ENCODE measurements around the gene PPFIA1. TPM values are rescaled to one million over a fixed set of nuclear protein-coding genes. Genes with fewer than 3 reads are reported as not detected.

The PPFIA1 gene
- 24.3 and 38.3 TPM in 2 replicates for total RNA-seq (2014; rRNA removed; shearing (Covaris generic))

DNA sequence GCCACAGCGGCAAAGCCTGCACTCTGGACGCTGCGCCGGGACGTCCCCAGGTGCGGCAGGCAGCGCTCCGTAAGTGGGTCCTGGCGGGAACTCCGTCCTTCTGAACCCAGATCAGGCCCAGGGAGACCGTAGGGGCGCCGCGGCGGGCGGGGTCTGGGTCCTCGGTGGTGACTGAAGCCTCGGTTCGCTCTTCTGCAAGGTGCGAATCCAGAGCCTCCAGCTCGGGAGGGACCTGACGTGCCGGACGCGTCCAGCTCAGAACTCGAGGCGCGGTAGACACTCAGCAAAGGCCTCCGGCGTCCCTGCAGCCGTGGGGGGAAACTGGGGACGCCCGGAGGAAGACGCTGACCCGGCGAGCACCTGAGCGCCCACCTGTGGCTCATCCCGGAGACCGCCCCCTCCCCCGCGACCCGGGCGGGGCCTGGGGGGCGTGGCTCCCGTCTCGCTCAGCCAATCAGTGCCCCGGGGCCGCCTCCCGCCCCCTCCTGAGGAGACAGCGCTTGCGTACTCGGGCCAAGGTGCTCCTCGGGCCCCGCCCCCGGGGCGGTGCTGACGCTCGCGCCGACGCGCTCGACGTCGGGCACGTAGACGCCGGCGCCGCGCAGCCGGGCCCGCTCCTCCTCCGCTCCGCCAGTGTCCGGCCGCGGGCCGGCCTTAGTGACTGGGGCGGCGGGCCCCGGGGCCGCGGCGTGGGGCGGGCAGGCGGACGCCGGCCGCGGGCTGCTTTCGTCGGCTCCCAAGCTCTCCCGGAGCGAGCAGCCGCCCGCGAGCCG is at the start of gene PPFIA1:
Gene PPFIA1 (plus strand): TSS at position 587 of the 773 bp plus-strand sequence. CDS start 1,483 bp downstream, outside the sequence.
- DNase-seq (ENCODE audit: low read depth): peak; percentile 96

GRCh38 chr11:70220920-70221319 is 49.6 kb upstream of the PPFIA1 start:
- DNase-seq (ENCODE audit: low read depth): no peak

DNA sequence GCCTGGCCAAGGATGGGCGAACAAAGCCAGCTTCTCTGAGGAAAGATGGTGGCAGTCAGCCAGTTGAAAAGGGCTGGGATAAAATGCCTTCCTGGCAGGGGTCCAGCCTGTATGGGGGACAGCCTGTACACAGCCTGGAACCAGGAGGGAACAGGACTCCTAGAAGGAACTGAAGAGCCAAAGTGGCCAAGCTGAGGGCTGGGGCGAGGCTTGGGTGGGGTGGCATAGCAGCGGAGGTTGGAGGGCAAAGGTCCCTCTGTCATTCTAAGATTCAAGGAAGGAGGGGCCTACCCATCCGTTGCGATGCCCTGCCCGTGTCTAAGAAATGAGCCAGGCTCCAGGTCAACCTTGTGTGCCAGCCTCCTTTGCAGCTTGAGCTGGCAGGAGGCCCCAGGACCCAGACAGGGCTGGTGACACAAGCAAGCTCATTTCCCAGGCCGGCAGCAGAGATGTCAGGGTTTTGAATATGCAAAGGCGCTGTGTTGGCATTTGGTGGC is 44.8 kb upstream of the PPFIA1 start:
- DNase-seq (ENCODE audit: low read depth): no peak

GRCh38 chr11:70226183-70226582 is 44.3 kb upstream of the PPFIA1 start:
- no peak for DNase-seq (ENCODE audit: low read depth)

GRCh38 chr11:70226967-70227366 is 43.5 kb upstream of the PPFIA1 start:
- DNase-seq (ENCODE audit: low read depth): peak; percentile 42

GRCh38 chr11:70229737-70230136 is 40.8 kb upstream of the PPFIA1 start:
- DNase-seq (ENCODE audit: low read depth): no peak

GRCh38 chr11:70230151-70230839 is 40.2 kb upstream of the PPFIA1 start:
- DNase-seq (ENCODE audit: low read depth): no peak

DNA sequence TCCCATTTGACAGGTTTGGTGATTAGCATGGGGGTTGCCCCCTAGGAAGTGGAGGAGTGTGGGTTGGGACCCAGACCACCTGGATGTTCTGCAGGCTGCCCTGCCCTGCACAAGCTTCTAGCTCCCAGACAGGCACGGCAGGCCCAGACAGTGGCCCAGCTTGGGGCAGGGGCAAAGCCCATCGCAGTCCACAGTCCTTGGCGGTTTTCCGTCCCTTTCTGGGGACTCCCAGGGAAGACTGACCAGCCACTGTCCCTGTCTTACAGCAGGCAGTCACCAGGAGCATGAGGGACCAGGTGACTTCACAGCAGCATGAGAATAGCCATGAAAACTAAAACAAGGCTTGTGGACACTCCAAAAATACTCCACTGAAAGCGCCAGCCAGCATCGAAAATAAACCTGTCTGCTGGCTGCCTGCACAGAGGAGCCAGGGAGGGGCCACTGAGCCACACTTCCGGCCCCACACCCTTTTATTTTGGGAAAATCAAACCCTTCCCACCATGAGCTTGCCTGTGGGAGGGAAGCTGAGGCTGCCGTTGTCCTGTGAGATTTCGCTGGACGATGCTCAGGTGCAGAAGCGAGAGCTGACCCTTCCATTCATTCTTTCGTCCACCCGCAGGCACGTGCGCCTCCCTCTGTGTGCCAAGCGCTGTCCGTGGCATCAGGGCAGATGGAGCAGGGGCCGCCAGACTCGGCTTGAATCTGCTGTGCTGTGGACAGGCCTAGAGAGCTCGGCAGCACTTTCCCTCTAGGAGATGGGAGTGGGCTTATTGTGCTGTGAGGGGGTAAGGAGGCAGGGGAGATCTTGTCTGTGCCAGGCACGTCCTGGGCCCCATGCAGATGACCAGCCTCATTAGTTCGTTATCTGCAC is 39.4 kb upstream of the PPFIA1 start:
- no peak for DNase-seq (ENCODE audit: low read depth)

DNA sequence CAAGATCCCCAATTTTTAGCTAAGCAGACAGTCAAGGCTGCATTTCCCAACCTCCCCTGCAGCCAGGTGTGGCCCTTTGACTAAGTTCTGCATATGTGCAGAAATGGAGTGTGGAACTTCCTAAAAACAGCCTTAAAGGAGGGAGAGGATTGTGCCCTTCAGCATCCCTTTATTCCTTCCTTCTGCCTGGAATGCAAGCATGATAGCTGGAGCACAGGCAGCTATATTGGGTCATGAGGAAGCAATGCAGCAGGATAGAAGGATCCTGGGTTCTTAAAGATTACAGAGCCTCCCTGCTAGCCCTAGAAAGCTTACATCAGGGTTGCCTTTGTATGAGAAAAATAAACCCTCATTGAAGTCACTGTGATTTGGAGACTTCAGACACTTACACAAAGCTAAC is 37.5 kb upstream of the PPFIA1 start:
- no peak for DNase-seq (ENCODE audit: low read depth)

DNA sequence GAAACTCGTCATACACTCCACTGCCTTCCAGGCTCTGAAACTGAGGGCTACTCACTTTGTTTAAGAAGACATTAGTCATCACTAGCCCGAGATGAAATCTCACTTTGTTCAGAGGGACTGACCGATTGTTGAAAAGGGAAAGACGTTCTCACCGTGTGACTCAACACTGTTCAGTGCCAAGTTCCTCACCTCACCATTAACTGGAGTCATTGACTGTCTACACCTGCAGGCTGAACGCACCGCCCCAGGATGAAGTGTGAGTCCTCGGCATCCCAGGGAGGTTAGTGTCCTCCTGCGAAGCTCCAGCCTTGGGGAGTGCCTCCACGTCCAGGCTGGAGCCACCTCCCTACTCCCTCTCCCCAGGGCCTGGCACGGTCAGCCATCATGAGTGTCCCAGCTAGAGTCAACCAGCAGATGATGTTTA is 37.0 kb upstream of the PPFIA1 start:
- peak; percentile 94 for DNase-seq (ENCODE audit: low read depth)

- DNase-seq (ENCODE audit: low read depth): no peak
These were observed 36.5 kb upstream of the PPFIA1 start for GRCh38 chr11:70233962-70234361.

- DNase-seq (ENCODE audit: low read depth): peak; percentile 61
These were observed 30.2 kb upstream of the PPFIA1 start for GRCh38 chr11:70240337-70240736.

GRCh38 chr11:70241709-70242108 is 28.8 kb upstream of the PPFIA1 start:
- DNase-seq (ENCODE audit: low read depth): no peak

GRCh38 chr11:70242885-70243284 is 27.6 kb upstream of the PPFIA1 start:
- DNase-seq (ENCODE audit: low read depth): no peak

DNA sequence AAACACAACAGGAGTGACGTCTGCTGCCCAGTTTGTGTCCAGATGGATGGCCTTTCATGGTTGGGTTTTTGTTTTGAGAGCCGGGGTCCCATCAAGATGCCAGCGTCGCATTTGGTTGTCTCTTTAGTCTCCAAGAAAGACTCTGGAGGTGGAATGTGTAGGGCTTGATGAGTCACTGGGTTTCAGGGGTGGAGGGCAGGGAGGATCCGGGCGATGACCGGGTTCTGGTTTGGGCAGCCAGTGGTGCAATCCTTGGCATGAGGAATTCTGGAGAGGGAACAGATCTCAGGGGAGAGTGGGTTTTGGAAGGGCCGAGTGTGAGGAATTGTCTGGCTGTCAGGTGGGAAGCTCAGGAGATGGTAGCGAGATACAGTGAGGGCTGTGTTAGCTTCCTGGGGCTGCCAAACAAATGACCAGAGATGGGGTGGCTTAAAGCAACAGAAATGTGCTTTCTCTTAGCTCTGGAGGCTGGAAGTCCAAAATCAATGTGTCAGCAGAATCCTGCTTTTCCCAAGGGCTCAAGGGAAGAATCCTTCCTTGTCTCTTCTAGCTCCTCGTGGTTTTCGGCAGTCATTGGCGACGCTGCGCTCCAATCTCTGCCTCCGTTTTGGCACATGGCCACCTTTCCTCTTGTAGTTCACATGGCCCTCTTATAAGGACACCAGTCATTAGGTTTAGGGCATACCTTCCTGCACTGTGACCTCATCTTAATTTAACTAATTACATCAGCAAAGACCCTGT is 26.4 kb upstream of the PPFIA1 start:
- DNase-seq (ENCODE audit: low read depth): peak; percentile 73

DNA sequence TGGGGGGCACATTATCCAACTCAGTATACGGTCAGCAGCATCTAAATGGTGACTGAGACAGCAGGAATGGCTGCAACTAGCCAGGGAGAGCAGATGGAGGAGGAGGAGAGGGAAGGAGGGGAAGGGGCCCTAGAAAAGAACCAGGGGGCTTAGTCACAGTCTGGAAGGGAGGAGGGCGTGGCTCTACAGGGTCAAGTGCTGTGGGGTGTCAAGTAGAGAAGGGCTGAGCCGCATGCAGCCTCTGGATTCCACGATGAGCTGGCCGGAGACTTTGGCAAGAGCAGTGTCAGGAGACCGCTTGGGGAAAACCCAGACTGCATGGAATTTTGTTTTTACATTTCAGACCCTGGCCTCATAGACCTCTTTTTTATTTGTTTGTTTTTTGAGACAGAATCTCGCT is 25.8 kb upstream of the PPFIA1 start:
- peak; percentile 94 for DNase-seq (ENCODE audit: low read depth)

DNA sequence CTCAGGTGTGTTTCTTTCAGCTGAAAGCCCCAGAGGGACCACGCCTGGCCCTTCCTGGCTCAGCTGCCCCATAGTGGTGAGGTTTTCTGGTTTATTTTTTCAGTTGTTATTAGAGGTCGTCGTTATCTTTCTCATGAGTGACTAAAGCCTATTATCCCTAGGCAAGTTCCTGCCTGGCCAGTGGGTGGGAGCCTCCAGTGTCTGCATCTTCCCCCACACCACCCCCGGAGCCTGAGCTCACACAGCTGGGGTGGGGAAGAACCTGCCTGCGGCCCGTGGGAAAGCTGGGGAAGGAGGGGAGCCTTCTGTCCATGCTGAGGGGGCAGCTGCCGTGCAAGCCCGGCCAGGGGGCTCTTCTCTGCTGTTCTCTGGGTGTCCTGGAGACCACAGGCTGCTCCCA is 24.3 kb upstream of the PPFIA1 start:
- DNase-seq (ENCODE audit: low read depth): peak; percentile 79

GRCh38 chr11:70247042-70247709 is 23.3 kb upstream of the PPFIA1 start:
- no peak for DNase-seq (ENCODE audit: low read depth)

DNA sequence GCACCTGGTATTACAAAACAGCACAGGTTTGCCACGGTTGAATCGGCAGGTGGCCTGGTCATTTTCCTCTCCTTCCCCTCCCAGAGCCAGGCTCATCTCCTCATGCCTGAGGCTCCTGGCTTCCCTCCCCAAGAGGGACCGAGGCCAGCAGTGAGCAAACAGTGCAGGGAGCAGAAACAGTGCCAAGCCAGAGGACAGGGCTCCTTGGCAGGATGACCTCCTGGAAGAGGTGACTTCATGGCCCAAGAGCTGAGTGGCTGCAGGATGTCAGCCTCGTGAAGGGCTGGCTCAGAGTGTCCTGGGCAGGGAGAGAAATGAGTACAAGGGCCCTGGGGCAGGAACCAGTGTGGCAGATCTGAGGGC is 22.8 kb upstream of the PPFIA1 start:
- no peak for DNase-seq (ENCODE audit: low read depth)

DNA sequence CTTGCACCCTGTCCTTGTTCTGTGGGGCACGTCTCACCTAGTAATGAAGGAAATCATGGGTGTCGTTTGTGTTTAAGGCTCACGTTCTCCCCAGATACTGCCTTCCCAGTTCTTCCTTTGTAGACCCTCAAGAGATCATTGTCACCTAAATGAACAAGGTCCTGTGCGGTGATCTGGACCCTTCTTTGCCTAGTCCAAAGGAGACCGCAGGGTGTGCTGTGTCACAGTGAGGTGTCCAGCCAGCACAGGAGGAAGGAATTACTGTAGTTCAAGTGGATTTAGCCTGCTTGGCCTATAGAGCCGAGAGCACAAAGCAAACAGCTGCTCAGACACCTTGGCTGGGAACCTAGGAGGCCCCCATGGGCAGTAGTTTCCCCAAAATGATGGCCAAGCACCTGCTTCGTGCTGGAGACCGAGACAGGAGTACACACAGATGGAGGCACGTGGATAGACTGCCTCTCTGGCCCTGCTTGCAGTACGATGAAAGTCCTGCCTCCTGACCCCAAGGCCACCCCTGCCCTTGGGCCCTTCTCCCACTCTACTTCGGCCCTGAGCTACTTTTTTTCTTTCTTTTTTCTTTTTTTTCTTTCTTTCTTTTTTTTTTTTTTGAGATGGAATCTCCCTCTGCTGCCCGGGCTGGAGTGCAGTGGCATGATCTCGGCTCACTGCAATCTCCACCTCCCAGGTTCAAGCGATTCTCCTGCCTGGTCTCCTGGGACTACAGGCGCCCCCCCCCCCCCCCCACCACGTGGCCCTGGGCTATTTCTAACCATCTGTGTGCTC is 19.4 kb upstream of the PPFIA1 start:
- no peak for DNase-seq (ENCODE audit: low read depth)
